ENCODE measurements around the gene CLEC1B.

DNA sequence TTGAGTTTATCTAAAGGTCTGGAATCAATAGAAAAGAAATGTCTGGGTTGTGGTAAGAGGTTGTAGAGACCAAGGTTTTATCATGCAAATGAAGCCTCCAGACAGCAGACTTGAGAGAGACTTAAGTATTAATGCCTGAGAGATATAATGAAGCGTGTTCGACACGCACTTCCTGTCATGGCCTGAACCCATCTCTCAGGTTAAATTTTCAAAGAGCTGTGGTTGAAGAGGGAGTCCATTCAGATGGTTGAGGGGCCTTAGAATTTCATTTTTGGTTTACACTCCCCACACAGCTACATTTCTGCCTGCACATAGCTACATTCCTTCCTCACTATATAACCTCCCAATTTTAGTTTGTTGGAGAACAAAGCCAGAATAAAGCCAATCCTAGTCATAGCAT, 37.8 kb downstream of the CLEC1B start:
- TF ChIP-seq EZH2phosphoT487 (IDR thresholded peaks at IDR 0.05; ENCODE audit: insufficient read depth, low read depth) (no peak), EZH2 (IDR thresholded peaks at IDR 0.05; ENCODE audit: insufficient read depth, poor library complexity, severe bottlenecking) (no peak)
